HepG2 (cell line): ENCODE data around the gene NOX3. TPM values are rescaled to one million over a fixed set of nuclear protein-coding genes. Genes with fewer than 3 reads are reported as not detected.
A peak's percentile ranks its signal among the peaks of the same experiment; 100 is the strongest.

Experiments
- ADNP ChIP-seq: sonication (generic); formaldehyde crosslinking; IDR thresholded peaks from 2 replicates; pipeline ENCODE4 v1.4.0; 2020; ENCODE audit warnings: missing genetic modification reagents
- BHLHE40 ChIP-seq: IDR thresholded peaks from 2 replicates; pipeline ENCODE4 v1.6.1; 2011; ENCODE audit warnings: low read length, improper control_type of control experiment
- BRCA1 ChIP-seq: sonication (generic); formaldehyde crosslinking; IDR thresholded peaks from 2 replicates; pipeline ENCODE4 v1.4.0; 2020; ENCODE audit warnings: missing genetic modification reagents
- GABPB1 ChIP-seq: IDR thresholded peaks from 2 replicates; pipeline ENCODE4 v1.6.1; 2016; ENCODE audit warnings: mild to moderate bottlenecking, missing genetic modification reagents, moderate library complexity, missing compliant biosample characterization
- HNRNPUL1 ChIP-seq: fragments of 200-400 bp; formaldehyde crosslinking; IDR thresholded peaks from 2 replicates; pipeline ENCODE4 v1.6.1; 2017; ENCODE audit warnings: low read depth, mild to moderate bottlenecking, low read length, moderate library complexity
- NFYC ChIP-seq: IDR thresholded peaks from 2 replicates; pipeline ENCODE4 v1.6.1; 2016; ENCODE audit warnings: missing genetic modification reagents, missing compliant biosample characterization
- RERE ChIP-seq: IDR thresholded peaks from 2 replicates; pipeline ENCODE4 v1.6.1; 2016; ENCODE audit warnings: low read depth, missing genetic modification reagents, missing compliant biosample characterization
- SETDB1 ChIP-seq: sonication (generic); formaldehyde crosslinking; IDR thresholded peaks from 2 replicates; pipeline ENCODE4 v1.5.1; 2020; ENCODE audit warnings: missing genetic modification reagents, mild to moderate bottlenecking, borderline replicate concordance
- SIX1 ChIP-seq: sonication (generic); formaldehyde crosslinking; IDR thresholded peaks from 2 replicates; pipeline ENCODE4 v1.4.0; 2020; ENCODE audit warnings: missing genetic modification reagents, borderline replicate concordance
- SNAPC4 ChIP-seq: sonication (generic); formaldehyde crosslinking; IDR thresholded peaks from 2 replicates; pipeline ENCODE4 v1.4.0; 2020; ENCODE audit warnings: mild to moderate bottlenecking, missing genetic modification reagents
- TEAD3 ChIP-seq: optimal IDR thresholded peaks from 2 replicates; pipeline ENCODE3; 2016; ENCODE audit warnings: borderline replicate concordance
- XRCC5 ChIP-seq: fragments of 200-400 bp; formaldehyde crosslinking; optimal IDR thresholded peaks from 2 replicates; pipeline ENCODE3; 2017; ENCODE audit warnings: mild to moderate bottlenecking, low read length
- ZNF180 ChIP-seq: sonication (generic); formaldehyde crosslinking; IDR thresholded peaks from 2 replicates; pipeline ENCODE4 v1.4.0; 2020; ENCODE audit warnings: low read depth, missing genetic modification reagents, borderline replicate concordance
- ZNF3 ChIP-seq: IDR thresholded peaks from 2 replicates; pipeline ENCODE4 v1.7.0; 2017; ENCODE audit warnings: inconsistent platforms
- ZNF382 ChIP-seq: sonication (generic); formaldehyde crosslinking; IDR thresholded peaks from 2 replicates; pipeline ENCODE4 v1.5.0; 2020; ENCODE audit warnings: missing genetic modification reagents, mild to moderate bottlenecking, borderline replicate concordance
- ZNF691 ChIP-seq: sonication (generic); formaldehyde crosslinking; IDR thresholded peaks from 2 replicates; pipeline ENCODE4 v1.4.0; 2020; ENCODE audit warnings: missing genetic modification reagents, low read depth, mild to moderate bottlenecking, borderline replicate concordance
- ZNF703 ChIP-seq: sonication (generic); formaldehyde crosslinking; IDR thresholded peaks from 2 replicates; pipeline ENCODE4 v1.5.1; 2020; ENCODE audit warnings: missing genetic modification reagents, mild to moderate bottlenecking, moderate library complexity, borderline replicate concordance
- ZNF891 ChIP-seq: sonication (generic); formaldehyde crosslinking; IDR thresholded peaks from 2 replicates; pipeline ENCODE4 v1.5.0; 2020; ENCODE audit warnings: mild to moderate bottlenecking, missing genetic modification reagents
- polyA plus RNA-seq, 8 experiments: library from polyadenylated mRNA; depleted of rRNA in 3 of 8; stranded (reverse) in 7 of 8; unstranded in 1 of 8; fragments of >200 nt; fragmentation: Illumina TruSeq in 4 of 8; extraction: Trizol in 4 of 8; gene quantifications; 2 replicates each; pipeline versions ENCODE4 v1.2.1 to v1.2.3, GENCODE V29; 2011 to 2016; ENCODE audit warnings: low read depth in 4 of 8, missing spikeins in 1 of 8, mixed read lengths in 1 of 8; ENCODE audit not compliant: insufficient read depth in 1 of 8
- total RNA-seq, 5 experiments: library from RNA; depleted of rRNA; stranded (reverse); fragments of >200 nt; fragmentation: Illumina TruSeq; extraction: Trizol; gene quantifications; 2 replicates each; pipeline ENCODE4 v1.2.3, GENCODE V29; 2016; ENCODE audit warnings: low read depth in 1 of 5

The NOX3 gene
- total and polyA plus RNA-seq, 2 of the 13 experiments (the other 11 are each of a cell fraction or from before 2014, with no cell fraction given): 0.09 to 0.18 TPM

GRCh38 chr6:155444120-155444917 is 11.3 kb downstream of the NOX3 start (continued):
- TF ChIP-seq BHLHE40: peak; percentile 33; the same call in 1 of the 2 replicates
- TF ChIP-seq GABPB1 (CRISPR knock-in tag): peak; percentile 32; the same call in 1 of the 2 replicates
- no peak for TF ChIP-seq SNAPC4
- no peak for TF ChIP-seq ADNP (CRISPR knock-in tag)
- TF ChIP-seq NFYC (CRISPR knock-in tag): peak; percentile 34; the same call in 1 of the 2 replicates
- peak; percentile 97 for TF ChIP-seq TEAD3 (CRISPR knock-in tag)
- TF ChIP-seq ZNF3: no peak
- TF ChIP-seq RERE (CRISPR knock-in tag): peak; percentile 86
- TF ChIP-seq ZNF691 (CRISPR knock-in tag): no peak
- TF ChIP-seq HNRNPUL1: no peak
- TF ChIP-seq ZNF180 (CRISPR knock-in tag): no peak
- no peak for TF ChIP-seq ZNF891
- no peak for TF ChIP-seq SETDB1 (CRISPR knock-in tag)
- TF ChIP-seq XRCC5: peak; percentile 76
- peak; percentile 97 for TF ChIP-seq SIX1 (CRISPR knock-in tag)
- TF ChIP-seq BRCA1 (CRISPR knock-in tag): no peak
- no peak for TF ChIP-seq ZNF382 (CRISPR knock-in tag)
- TF ChIP-seq ZNF703: no peak
